H1 (cell line): ENCODE results near the gene ANKS1A. TPM values are rescaled to one million over a fixed set of nuclear protein-coding genes. Genes with fewer than 3 reads are reported as not detected.

Experiments
- CTCF ChIA-PET: fragments of 300-600 bp; sonication (Branson Sonifier 250); formaldehyde crosslinking; loops from one replicate; lab custom pipeline; 2021; ENCODE audit not compliant: partially characterized antibody; lab: Charles Lee
- POLR2A ChIA-PET: fragments of 300-600 bp; sonication (Branson Sonifier 250); formaldehyde crosslinking; loops from one replicate; lab custom pipeline; 2021; ENCODE audit warnings: inconsistent platforms; ENCODE audit not compliant: partially characterized antibody; lab: Charles Lee
- DNase-seq, 2 experiments: peaks; one replicate each; pipeline versions ENCODE4 v3.0.0 to v3.0.0-alpha.2; 2010 to 2022; ENCODE audit warnings: low spot score in 2 of 2, low read depth in 1 of 2, mixed read lengths in 1 of 2
- FAIRE-seq: peaks from 2 replicates; lab custom pipeline; 2011; peaks lifted over from hg19 to GRCh38; lab: Jason Lieb, UNC
- H2AFZ ChIP-seq: 2 replicates; pipeline ENCODE4 v1.8.1; 2012; ENCODE audit warnings: low read length, inconsistent platforms
- H2AK5ac ChIP-seq: 2 replicates; pipeline ENCODE4 v1.6.1; 2013; ENCODE audit warnings: low read depth, low read length
- H2BK120ac ChIP-seq: replicated peaks from 2 replicates; pipeline ENCODE3; 2013; ENCODE audit warnings: low read depth, low read length, inconsistent platforms
- H2BK12ac ChIP-seq: 2 replicates; pipeline ENCODE4 v1.6.1; 2013; ENCODE audit warnings: low read depth, low read length
- H2BK15ac ChIP-seq: 2 replicates; pipeline ENCODE4 v1.6.1; 2013; ENCODE audit warnings: low read length
- H2BK20ac ChIP-seq: 2 replicates; pipeline ENCODE4 v1.6.1; 2013; ENCODE audit warnings: low read length
- H2BK5ac ChIP-seq: 2 replicates; pipeline ENCODE4 v1.6.1; 2013; ENCODE audit warnings: low read depth, low read length
- H3K14ac ChIP-seq: 2 replicates; pipeline ENCODE4 v1.6.1; 2013; ENCODE audit warnings: inconsistent platforms; ENCODE audit not compliant: insufficient read length
- H3K18ac ChIP-seq: 2 replicates; pipeline ENCODE4 v1.6.1; 2013; ENCODE audit warnings: low read length; ENCODE audit errors: extremely low read depth
- H3K23ac ChIP-seq: 2 replicates; pipeline ENCODE4 v1.6.1; 2013; ENCODE audit warnings: inconsistent platforms; ENCODE audit not compliant: insufficient read length
- H3K23me2 ChIP-seq: 2 replicates; pipeline ENCODE4 v1.6.1; 2013; ENCODE audit warnings: low read depth, low read length
- H3K27ac ChIP-seq: 2 replicates; pipeline ENCODE4 v1.6.1; 2011; ENCODE audit warnings: low read depth, low read length, inconsistent platforms
- H3K27me3 ChIP-seq, 4 experiments: replicated peaks in 1 of 4; 1 replicate in 1 of 4; 2 replicates in 3 of 4; pipeline versions ENCODE4 v1.6.1 to v1.8.1; 2011 to 2013; ENCODE audit warnings: low read length in 3 of 4, mild to moderate bottlenecking in 3 of 4, inconsistent platforms in 2 of 4, mixed read lengths in 2 of 4, moderate library complexity in 1 of 4; ENCODE audit not compliant: control insufficient read depth in 3 of 4, insufficient read depth in 3 of 4; ENCODE audit errors: extremely low read depth in 1 of 4
- H3K36me3 ChIP-seq, 4 experiments: 2 replicates each; pipeline versions ENCODE4 v1.6.1 to v1.8.1; 2011 to 2013; ENCODE audit warnings: mild to moderate bottlenecking in 4 of 4, low read length in 3 of 4, moderate library complexity in 2 of 4, control low read depth in 1 of 4, inconsistent platforms in 1 of 4; ENCODE audit not compliant: insufficient read depth in 4 of 4, control insufficient read depth in 2 of 4
- H3K4ac ChIP-seq: replicated peaks from 2 replicates; pipeline ENCODE3; 2013; ENCODE audit warnings: low read length, low read depth, mixed read lengths, inconsistent platforms; ENCODE audit not compliant: insufficient read length
- H3K4me1 ChIP-seq, 4 experiments: replicated peaks in 1 of 4; 1 replicate in 1 of 4; 2 replicates in 3 of 4; pipeline versions ENCODE4 v1.6.1 to v1.8.1; 2011 to 2013; ENCODE audit warnings: low read length in 3 of 4, inconsistent platforms in 2 of 4, mixed read lengths in 1 of 4; ENCODE audit not compliant: insufficient read depth in 4 of 4, control insufficient read depth in 3 of 4
- H3K4me2 ChIP-seq, 2 experiments: 2 replicates each; pipeline versions ENCODE4 v1.6.1 to v1.8.1; 2011 to 2013; ENCODE audit warnings: low read depth in 2 of 2, low read length in 2 of 2, control low read depth in 1 of 2, inconsistent platforms in 1 of 2, mild to moderate bottlenecking in 1 of 2; ENCODE audit not compliant: insufficient read depth in 1 of 2
- H3K4me3 ChIP-seq, 4 experiments: fragments of 200-600, 300-600 bp in 1 of 4; sonication (generic), shearing (Covaris generic), sonication (Bioruptor Twin) in 1 of 4; 2 replicates each; pipeline versions ENCODE4 v1.5.1 to v1.8.1; 2011 to 2016; ENCODE audit warnings: low read length in 4 of 4, low read depth in 3 of 4, control low read depth in 2 of 4, inconsistent platforms in 2 of 4, mild to moderate bottlenecking in 2 of 4, mixed read lengths in 1 of 4, moderate library complexity in 1 of 4; ENCODE audit not compliant: insufficient read depth in 2 of 4; ENCODE audit errors: extremely low read depth in 1 of 4
- H3K56ac ChIP-seq: replicated peaks from 2 replicates; pipeline ENCODE3; 2013; ENCODE audit warnings: low read depth, mild to moderate bottlenecking, mixed read lengths, low read length, inconsistent platforms; ENCODE audit not compliant: insufficient read length
- H3K79me1 ChIP-seq: 2 replicates; pipeline ENCODE4 v1.6.1; 2013; ENCODE audit warnings: low read depth, low read length, control low read depth
- H3K79me2 ChIP-seq, 2 experiments: 2 replicates each; pipeline versions ENCODE4 v1.6.1 to v1.8.1; 2012 to 2013; ENCODE audit warnings: low read length in 2 of 2, mild to moderate bottlenecking in 2 of 2, inconsistent platforms in 1 of 2; ENCODE audit not compliant: insufficient read depth in 2 of 2, control insufficient read depth in 1 of 2
- H3K9ac ChIP-seq, 4 experiments: replicated peaks in 1 of 4; 1 replicate in 1 of 4; 2 replicates in 3 of 4; pipeline versions ENCODE4 v1.6.1 to v1.8.1; 2011 to 2013; ENCODE audit warnings: low read depth in 3 of 4, low read length in 3 of 4, control low read depth in 2 of 4, mild to moderate bottlenecking in 2 of 4, moderate library complexity in 2 of 4, inconsistent platforms in 1 of 4; ENCODE audit errors: extremely low read depth in 1 of 4
- H3K9me3 ChIP-seq, 2 experiments: 2 replicates each; pipeline versions ENCODE4 v1.6.1 to v1.8.1; 2012 to 2013; ENCODE audit warnings: mild to moderate bottlenecking in 2 of 2, moderate library complexity in 2 of 2, control low read depth in 1 of 2, inconsistent platforms in 1 of 2, low read depth in 1 of 2, low read length in 1 of 2, mixed read lengths in 1 of 2; ENCODE audit not compliant: insufficient read depth in 2 of 2
- H4K20me1 ChIP-seq, 2 experiments: replicated peaks in 1 of 2; 2 replicates each; pipeline versions ENCODE3 to v1.8.1; 2011 to 2013; ENCODE audit warnings: inconsistent platforms in 2 of 2, low read length in 2 of 2, mild to moderate bottlenecking in 1 of 2; ENCODE audit not compliant: insufficient read depth in 2 of 2, control insufficient read depth in 1 of 2
- H4K5ac ChIP-seq: 2 replicates; pipeline ENCODE4 v1.6.1; 2013; ENCODE audit warnings: low read length, low read depth, mixed read lengths, inconsistent platforms; ENCODE audit not compliant: insufficient read length
- H4K8ac ChIP-seq: 2 replicates; pipeline ENCODE4 v1.8.0; 2013; ENCODE audit warnings: mild to moderate bottlenecking, moderate library complexity, low read length, inconsistent platforms; ENCODE audit not compliant: insufficient read depth; ENCODE audit errors: extremely low read depth
- H4K91ac ChIP-seq: replicated peaks from 2 replicates; pipeline ENCODE3; 2013; ENCODE audit warnings: low read length, mixed read lengths, inconsistent platforms; ENCODE audit not compliant: insufficient read length
- CBX8 ChIP-seq: fragments of 300-800, 300-1000 bp; sonication (generic); IDR thresholded peaks from 2 replicates; pipeline ENCODE4 v1.7.1; 2016; ENCODE audit warnings: low read depth, low read length, borderline replicate concordance
- CTCF ChIP-seq, 3 experiments: IDR thresholded peaks; 1 replicate in 2 of 3; 2 replicates in 1 of 3; pipeline versions ENCODE4 v1.5.1 to v1.6.1; 2011; ENCODE audit warnings: low read length in 3 of 3, mild to moderate bottlenecking in 3 of 3, inconsistent platforms in 2 of 3, low read depth in 1 of 3, moderate library complexity in 1 of 3; ENCODE audit not compliant: insufficient read depth in 1 of 3; ENCODE audit errors: control extremely low read depth in 1 of 3
- E2F6 ChIP-seq: IDR thresholded peaks from 2 replicates; pipeline ENCODE4 v1.6.1; 2012; ENCODE audit warnings: inconsistent platforms
- EZH2 ChIP-seq: fragments of 200-600 bp; sonication (generic); IDR thresholded peaks from 2 replicates; pipeline ENCODE4 v1.7.1; 2012; ENCODE audit warnings: low read depth, mild to moderate bottlenecking, moderate library complexity, low read length, inconsistent platforms; ENCODE audit not compliant: severe bottlenecking
- GABPA ChIP-seq: IDR thresholded peaks from 2 replicates; pipeline ENCODE4 v1.6.1; 2011; ENCODE audit warnings: mild to moderate bottlenecking, low read length, moderate library complexity, borderline replicate concordance; ENCODE audit not compliant: insufficient read depth
- SIN3A ChIP-seq, 2 experiments: IDR thresholded peaks in 1 of 2; conservative IDR thresholded peaks in 1 of 2; 2 replicates each; pipeline ENCODE4 v1.6.1; 2011 to 2012; ENCODE audit warnings: low read length in 2 of 2, improper control_type of control experiment in 1 of 2, low read depth in 1 of 2, mild to moderate bottlenecking in 1 of 2
- SP2 ChIP-seq: IDR thresholded peaks from 2 replicates; pipeline ENCODE4 v1.6.1; 2012; ENCODE audit warnings: mild to moderate bottlenecking, low read length, inconsistent platforms
- TBP ChIP-seq: IDR thresholded peaks from 2 replicates; pipeline ENCODE4 v1.6.1; 2011; ENCODE audit warnings: low read depth, low read length, improper control_type of control experiment
- TCF12 ChIP-seq: IDR thresholded peaks from 2 replicates; pipeline ENCODE4 v1.6.1; 2011; ENCODE audit warnings: low read depth, mild to moderate bottlenecking, low read length
- ZNF274 ChIP-seq: IDR thresholded peaks from 2 replicates; pipeline ENCODE4 v1.7.0; 2012; ENCODE audit warnings: low read length, borderline replicate concordance; ENCODE audit errors: extremely low read depth
- WGBS, 2 experiments: shearing (Covaris generic) in 1 of 2; methylation state at CpG; one replicate each; pipeline versions ENCODE4 v1.1.6 to v1.1.7; 2013 to 2015; ENCODE audit warnings: low lambda C conversion rate in 2 of 2, mixed read lengths in 2 of 2, inconsistent platforms in 1 of 2, low coverage in 1 of 2, missing lambda C conversion rate in 1 of 2; ENCODE audit not compliant: insufficient replicate concordance in 2 of 2, insufficient coverage in 1 of 2, insufficient read length in 1 of 2; ENCODE audit errors: extremely low coverage in 1 of 2, missing lambda C conversion rate in 1 of 2; 5-methylcytosine and 5-hydroxymethylcytosine counted together
- polyA plus RNA-seq, 7 experiments: library from polyadenylated mRNA; depleted of rRNA in 3 of 7; stranded (reverse) in 5 of 7; unstranded in 2 of 7; fragments of >200 nt in 5 of 7; fragments of 200-250 nt in 2 of 7; gene quantifications; 1 replicate in 5 of 7; 2 replicates in 1 of 7; 4 replicates in 1 of 7; pipeline versions ENCODE4 v1.2.1 to v1.2.3, GENCODE V29; 2011 to 2013; ENCODE audit warnings: missing spikeins in 2 of 7, mixed read lengths in 2 of 7
- total RNA-seq: library from RNA; stranded (reverse); fragmentation: NEBNext Ultra II Directional; extraction: Animal tissue kit (Norgen Biotek cat#: 25700); gene quantifications from 2 replicates; pipeline ENCODE4 v1.2.1, GENCODE V29; 2021

Gene ANKS1A
- total and polyA plus RNA-seq, 2 of the 8 experiments (the other 6 are each of a cell fraction or from before 2014, with no cell fraction given) = 9.8 to 30.9 TPM

GRCh38 chr6:35019171-35019570 is 130.1 kb downstream of the ANKS1A start:
- no peak for FAIRE-seq
- H4K20me1 ChIP-seq = no peaks in the 10 kb centered on the region
- H3K9me3 ChIP-seq = no peaks in the 10 kb centered on the region
- no peak overlapping the region for H2BK15ac ChIP-seq
- no peaks in the 10 kb centered on the region; the same call in 1 of the 2 replicates for H3K79me1 ChIP-seq
- no peak overlapping the region for H3K18ac ChIP-seq
- no peak overlapping the region for H4K8ac ChIP-seq
- H3K56ac ChIP-seq = no peak overlapping the region
- no peak overlapping the region for H2AK5ac ChIP-seq
- ChIA-PET CTCF (interaction anchor here (0.9 to 2.6 kb wide), 6 partner anchors 8 to 205 kb away, joined by 3 to 11 read pairs (median 4); no protein-coding TSS in a partner anchor), POLR2A (interaction anchor here (0.8 to 1.3 kb wide), 2 partner anchors 17 to 74 kb away, joined by 4 read pairs; no protein-coding TSS in a partner anchor)
- H3K9ac ChIP-seq = no peak overlapping the region
- H3K4ac ChIP-seq = no peak overlapping the region
- 100% methylated on average over 1 of the region's 1 CpG; no CpG with 5 or more reads in 1 of the 2 experiments for WGBS, 2 experiments
- no peak overlapping the region for H2AFZ ChIP-seq
- DNase-seq = no peak
- H3K23ac ChIP-seq = no peak overlapping the region
- no peak overlapping the region for H3K14ac ChIP-seq
- H3K27me3 ChIP-seq = no peaks in the 10 kb centered on the region
- no peak overlapping the region for H3K4me2 ChIP-seq
- H3K27ac ChIP-seq = no peak overlapping the region
- no peak overlapping the region for H4K91ac ChIP-seq
- H3K23me2 ChIP-seq = no peaks in the 10 kb centered on the region
- H3K79me2 ChIP-seq = no peaks in the 10 kb centered on the region
- peaks cover 2 to 21% (median 19%) of the 10 kb centered on the region in 4 experiments; a peak in 6 of 7 replicates for H3K4me1 ChIP-seq
- H2BK5ac ChIP-seq = no peak overlapping the region
- peaks cover 0 to 10% (median 6%) of the 10 kb centered on the region in 4 experiments; a peak in 4 of 8 replicates for H3K36me3 ChIP-seq
- no peak overlapping the region for H3K4me3 ChIP-seq
- H4K5ac ChIP-seq = no peak overlapping the region
- H2BK12ac ChIP-seq = no peak overlapping the region
- no peak overlapping the region for H2BK120ac ChIP-seq
- no peak overlapping the region for H2BK20ac ChIP-seq
- TF ChIP-seq SP2 (no peak), TBP (no peak), EZH2 (no peak), CTCF (IDR thresholded peaks at IDR 0.05; ENCODE audit: control extremely low read depth in 1 of 3, insufficient read depth in 1 of 3, low read depth in 1 of 3, low read length in 3 of 3) (no peak), GABPA (no peak), ZNF274 (no peak), TCF12 (no peak), CBX8 (no peak), E2F6 (no peak), SIN3A (conservative IDR thresholded peaks at IDR 0.05 in 1 of 2, IDR thresholded peaks at IDR 0.05 in 1 of 2; ENCODE audit: low read depth in 1 of 2, low read length in 2 of 2) (no peak)
